ENCODE data around the gene CAPS2.

GRCh38 chr12:75327642-75328041 lies 2.5 kb downstream of the CAPS2 start:
- TF ChIP-seq FOXP2 (optimal IDR thresholded peaks at IDR 0.05; ENCODE audit: borderline replicate concordance, extremely low read depth, extremely low read length, insufficient read depth) (no peak), TAF1 (IDR thresholded peaks at IDR 0.05; ENCODE audit: borderline replicate concordance, insufficient read depth, low read length) (no peak), POLR2AphosphoS5 (IDR thresholded peaks at IDR 0.05; ENCODE audit: low read depth, low read length) (no peak)

Measured in PFSK-1 (cell line).